Caco-2 (cell line): Measurements from ENCODE around the gene CYP2B6. TPM values are rescaled to one million over a fixed set of nuclear protein-coding genes. Genes with fewer than 3 reads are reported as not detected.
A peak's percentile ranks its signal among the peaks of the same experiment; 100 is the strongest.
"Not testable (repeated sequence)": the region's sequence is repeated elsewhere in the genome, so short reads cannot be mapped to it uniquely, and the experiment has no call there.

Source experiments
- BruUV-seq: library from RNA; stranded (reverse); fragments of 400-500 nt; replicated peaks from 2 replicates; lab custom pipeline; 2021; lab: Mats Ljungman, UMichigan
- CTCF ChIA-PET: fragments of 300-600 bp; sonication (Branson Sonifier 250); formaldehyde crosslinking; loops from one replicate; lab custom pipeline; 2022; ENCODE audit warnings: antibody characterized with exemption; lab: Charles Lee
- POLR2A ChIA-PET: fragments of 300-600 bp; sonication (Branson Sonifier 250); formaldehyde crosslinking; loops from one replicate; lab custom pipeline; 2022; ENCODE audit warnings: antibody characterized with exemption; lab: Charles Lee
- DNase-seq, 2 experiments: peaks; one replicate each; pipeline versions ENCODE4 v3.0.0 to v3.0.0-alpha.2; 2020 to 2022
- H3K27me3 ChIP-seq: replicated peaks from 2 replicates; pipeline ENCODE4 v1.6.0; 2011; ENCODE audit warnings: low read length; ENCODE audit not compliant: control insufficient read depth, insufficient read depth
- H3K36me3 ChIP-seq: 2 replicates; pipeline ENCODE4 v1.5.1; 2011; ENCODE audit warnings: low read length; ENCODE audit not compliant: control insufficient read depth, insufficient read depth
- H3K4me1 ChIP-seq: fragments of 250-450 bp; sonication (Bioruptor Pico); 2 replicates; pipeline ENCODE4 v1.5.1; 2020; ENCODE audit warnings: mild to moderate bottlenecking
- H3K4me3 ChIP-seq: 2 replicates; pipeline ENCODE4 v1.5.1; 2011; ENCODE audit warnings: low read depth, mild to moderate bottlenecking, control low read depth, low read length
- H3K9me3 ChIP-seq: fragments of 250-450 bp; sonication (Bioruptor Pico); 2 replicates; pipeline ENCODE4 v1.5.1; 2020; ENCODE audit warnings: mild to moderate bottlenecking, moderate library complexity
- H3K27ac Mint-ChIP-seq: one replicate; pipeline ENCODE4 v1.8.0; 2022; ENCODE audit warnings: mixed read lengths; ENCODE audit not compliant: unreplicated experiment
- H3K27me3 Mint-ChIP-seq: one replicate; pipeline ENCODE4 v1.8.0; 2022; ENCODE audit warnings: mixed read lengths; ENCODE audit not compliant: insufficient read depth, unreplicated experiment
- H3K36me3 Mint-ChIP-seq: one replicate; pipeline ENCODE4 v1.8.0; 2022; ENCODE audit warnings: mild to moderate bottlenecking, mixed read lengths; ENCODE audit not compliant: insufficient read depth, unreplicated experiment
- H3K4me1 Mint-ChIP-seq: one replicate; pipeline ENCODE4 v1.8.0; 2022; ENCODE audit warnings: low read depth, mixed read lengths; ENCODE audit not compliant: unreplicated experiment
- H3K4me3 Mint-ChIP-seq: one replicate; pipeline ENCODE4 v1.8.0; 2022; ENCODE audit warnings: mild to moderate bottlenecking, moderate library complexity, mixed read lengths; ENCODE audit not compliant: unreplicated experiment
- H3K9me3 Mint-ChIP-seq: one replicate; pipeline ENCODE4 v1.8.0; 2022; ENCODE audit warnings: mixed read lengths; ENCODE audit not compliant: unreplicated experiment
- intact Hi-C: fragments of 100-400 bp; cut with micrococcal nuclease; formaldehyde crosslinking; loops from one replicate; pipeline ENCODE4 v1.10.0; 2022; ENCODE audit not compliant: unreplicated experiment
- total RNA-seq: library from RNA; stranded (reverse); gene quantifications from 2 replicates; pipeline ENCODE4 v1.2.3, GENCODE V29; 2022
- TF ChIP-seq, protein P1 (sequence below), 2 experiments: fragments of 200-600 bp in 1 of 2; IDR thresholded peaks; 1 replicate in 1 of 2; 2 replicates in 1 of 2; pipeline versions ENCODE4 v1.5.1 to v1.8.0; 2011 to 2022; ENCODE audit warnings: antibody characterized with exemption in 1 of 2, control low read depth in 1 of 2, inconsistent platforms in 1 of 2, low read depth in 1 of 2, low read length in 1 of 2, mild to moderate bottlenecking in 1 of 2, moderate library complexity in 1 of 2; ENCODE audit not compliant: insufficient read depth in 1 of 2, severe bottlenecking in 1 of 2, unreplicated experiment in 1 of 2

The CYP2B6 gene
- total RNA-seq, 1 experiment from 2014 or later = 0.32 TPM

DNA sequence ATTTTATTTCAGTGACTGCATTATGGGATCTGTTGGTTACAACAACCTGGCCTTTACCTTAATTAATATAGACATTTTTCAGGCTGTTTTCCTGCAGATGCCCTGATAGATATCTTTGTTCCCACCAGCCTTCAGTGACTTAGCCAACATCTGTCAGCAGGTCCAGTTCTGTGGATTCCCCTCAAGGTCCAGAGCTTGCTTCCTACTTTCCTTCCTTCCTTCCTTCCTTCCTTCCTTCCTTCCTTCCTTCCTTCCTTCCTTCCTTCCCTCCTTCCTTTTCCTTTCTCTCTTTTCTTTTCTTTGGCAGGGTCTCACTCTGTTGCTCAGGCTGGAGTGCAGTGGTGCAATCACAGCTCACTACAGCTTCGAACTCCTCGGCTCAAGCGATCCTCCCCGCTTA, 14.4 kb upstream of the CYP2B6 start:
- no TSS peak for BruUV-seq
- ChIA-PET POLR2A (no interaction called here), CTCF (no interaction called here)
- TF ChIP-seq, protein P1, sequence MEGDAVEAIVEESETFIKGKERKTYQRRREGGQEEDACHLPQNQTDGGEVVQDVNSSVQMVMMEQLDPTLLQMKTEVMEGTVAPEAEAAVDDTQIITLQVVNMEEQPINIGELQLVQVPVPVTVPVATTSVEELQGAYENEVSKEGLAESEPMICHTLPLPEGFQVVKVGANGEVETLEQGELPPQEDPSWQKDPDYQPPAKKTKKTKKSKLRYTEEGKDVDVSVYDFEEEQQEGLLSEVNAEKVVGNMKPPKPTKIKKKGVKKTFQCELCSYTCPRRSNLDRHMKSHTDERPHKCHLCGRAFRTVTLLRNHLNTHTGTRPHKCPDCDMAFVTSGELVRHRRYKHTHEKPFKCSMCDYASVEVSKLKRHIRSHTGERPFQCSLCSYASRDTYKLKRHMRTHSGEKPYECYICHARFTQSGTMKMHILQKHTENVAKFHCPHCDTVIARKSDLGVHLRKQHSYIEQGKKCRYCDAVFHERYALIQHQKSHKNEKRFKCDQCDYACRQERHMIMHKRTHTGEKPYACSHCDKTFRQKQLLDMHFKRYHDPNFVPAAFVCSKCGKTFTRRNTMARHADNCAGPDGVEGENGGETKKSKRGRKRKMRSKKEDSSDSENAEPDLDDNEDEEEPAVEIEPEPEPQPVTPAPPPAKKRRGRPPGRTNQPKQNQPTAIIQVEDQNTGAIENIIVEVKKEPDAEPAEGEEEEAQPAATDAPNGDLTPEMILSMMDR (IDR thresholded peaks at IDR 0.05; ENCODE audit: insufficient read depth in 1 of 2, low read depth in 1 of 2, low read length in 1 of 2, severe bottlenecking in 1 of 2, unreplicated experiment in 1 of 2) = no peak
- no peak overlapping the region for H3K4me3 ChIP-seq
- peaks cover 14% of the 10 kb centered on the region for H3K4me1 ChIP-seq
- no peaks in the 10 kb centered on the region for H3K27me3 ChIP-seq
- intact Hi-C loops = no loop called here
- no peak overlapping the region for H3K27ac Mint-ChIP-seq
- no peaks in the 10 kb centered on the region for H3K36me3 ChIP-seq
- H3K9me3 ChIP-seq = peaks cover 5% of the 10 kb centered on the region
- H3K9me3 Mint-ChIP-seq = peaks cover 55% of the 10 kb centered on the region
- no peak for DNase-seq
- H3K4me1 Mint-ChIP-seq = peaks cover 23% of the 10 kb centered on the region
- H3K27me3 Mint-ChIP-seq = no peaks in the 10 kb centered on the region
- H3K4me3 Mint-ChIP-seq = no peak overlapping the region
- H3K36me3 Mint-ChIP-seq = no peaks in the 10 kb centered on the region

DNA sequence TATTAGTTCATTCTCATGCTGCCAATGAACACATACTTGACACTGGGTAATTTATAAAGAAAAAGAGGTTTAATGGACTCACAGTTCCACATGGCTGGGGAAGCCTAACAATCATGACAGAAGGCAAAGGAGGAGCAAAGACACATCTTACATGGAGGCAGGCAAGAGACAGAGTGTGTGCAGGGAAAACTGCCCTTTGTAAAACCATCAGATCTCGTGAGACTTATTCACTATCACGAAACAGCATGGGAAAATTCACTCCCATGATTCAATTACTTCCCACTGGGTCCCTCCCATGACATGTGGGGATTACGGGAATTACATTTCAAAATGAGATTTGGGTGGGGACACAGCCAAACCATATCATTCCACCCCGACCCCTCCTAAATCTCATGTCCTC, 11.3 kb upstream of the CYP2B6 start:
- peaks cover 14% of the 10 kb centered on the region for H3K4me1 ChIP-seq
- H3K27me3 ChIP-seq, intact Hi-C loops, BruUV-seq, H3K4me3 ChIP-seq, H3K4me3 Mint-ChIP-seq, CTCF ChIA-PET, H3K27me3 Mint-ChIP-seq, H3K36me3 ChIP-seq, H3K36me3 Mint-ChIP-seq, DNase-seq, H3K9me3 ChIP-seq: not testable (repeated sequence)
- peaks cover 23% of the 10 kb centered on the region for H3K4me1 Mint-ChIP-seq
- POLR2A ChIA-PET = interaction anchor here (0.6 kb wide), 1 partner anchor 62 kb away, joined by 7 read pairs; no protein-coding TSS in a partner anchor
- H3K27ac Mint-ChIP-seq = peak overlapping the region; percentile 6
- H3K9me3 Mint-ChIP-seq = peaks cover 47% of the 10 kb centered on the region

DNA sequence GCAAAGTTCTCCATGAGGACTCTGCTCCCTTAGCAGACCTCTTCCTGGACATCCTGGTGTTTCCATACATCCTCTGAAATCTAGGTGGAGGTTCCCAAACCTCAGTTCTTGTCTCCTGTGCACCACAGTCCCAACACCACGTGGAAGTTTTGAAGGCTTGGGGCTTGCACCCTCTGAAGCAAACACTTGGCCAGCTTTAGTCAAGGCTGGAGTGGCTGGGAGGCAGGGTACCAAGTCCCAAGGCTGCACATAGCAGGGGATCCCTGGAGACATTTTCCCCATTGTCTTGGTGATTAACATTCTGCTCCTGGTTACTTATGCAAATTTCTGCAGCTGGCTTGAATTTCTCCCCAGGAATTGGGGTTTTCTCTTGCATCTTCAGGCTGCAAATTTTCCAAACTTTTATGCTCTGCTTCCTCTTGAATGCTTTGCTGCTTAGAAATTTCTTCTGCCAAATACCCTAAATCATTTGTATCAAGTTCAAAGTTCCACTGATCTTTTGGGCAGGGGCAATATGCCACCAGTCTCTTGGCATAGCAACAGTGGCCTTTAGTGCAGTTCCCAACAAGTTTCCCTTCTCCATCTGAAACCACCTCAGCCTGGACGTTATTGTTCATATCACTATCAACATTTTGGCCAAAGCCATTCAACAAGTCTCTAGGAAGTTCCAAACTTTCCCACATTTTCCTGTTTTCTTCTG, 10.2 kb upstream of the CYP2B6 start:
- H3K27ac Mint-ChIP-seq, H3K4me3 Mint-ChIP-seq, POLR2A ChIA-PET, DNase-seq, H3K36me3 ChIP-seq, H3K4me3 ChIP-seq, H3K27me3 Mint-ChIP-seq, intact Hi-C loops, H3K27me3 ChIP-seq, H3K36me3 Mint-ChIP-seq, H3K9me3 ChIP-seq, BruUV-seq: not testable (repeated sequence)
- CTCF ChIA-PET = interaction anchor here (0.6 kb wide), 1 partner anchor 223 kb away, joined by 8 read pairs; no protein-coding TSS in a partner anchor
- Mint-ChIP-seq H3K4me1 (peaks cover 23% of the 10 kb centered on the region), H3K9me3 (peaks cover 40% of the 10 kb centered on the region)
- H3K4me1 ChIP-seq = peaks cover 14% of the 10 kb centered on the region

DNA sequence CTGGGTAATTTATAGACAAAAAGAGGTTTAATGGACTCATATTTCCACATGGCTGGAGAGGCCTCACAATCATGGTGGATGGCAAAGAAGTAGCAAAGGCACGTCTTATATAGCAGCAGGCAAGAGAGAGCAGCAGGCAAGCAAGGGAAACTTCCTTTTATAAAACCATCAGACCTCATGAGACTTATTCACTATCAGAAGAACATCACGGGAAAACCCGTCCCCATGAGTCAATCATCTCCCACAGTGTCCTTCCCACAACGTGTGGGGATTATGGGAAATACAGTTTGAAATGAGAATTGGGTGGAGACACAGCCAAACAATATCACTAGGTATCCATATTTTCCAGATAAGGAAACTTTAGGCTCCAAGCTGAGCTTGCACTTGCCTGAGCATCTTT, 9.5 kb upstream of the CYP2B6 start:
- Mint-ChIP-seq H3K4me3 (no peak overlapping the region), H3K9me3 (peaks cover 37% of the 10 kb centered on the region), H3K4me1 (peaks cover 23% of the 10 kb centered on the region), H3K36me3 (no peaks in the 10 kb centered on the region), H3K27ac (no peak overlapping the region), H3K27me3 (no peaks in the 10 kb centered on the region)
- no peak overlapping the region for H3K4me3 ChIP-seq
- H3K27me3 ChIP-seq = no peaks in the 10 kb centered on the region
- TF ChIP-seq, protein P1 (IDR thresholded peaks at IDR 0.05; ENCODE audit: insufficient read depth in 1 of 2, low read depth in 1 of 2, low read length in 1 of 2, severe bottlenecking in 1 of 2, unreplicated experiment in 1 of 2) = no peak
- BruUV-seq = no TSS peak
- CTCF ChIA-PET = no interaction called here
- intact Hi-C loops = no loop called here
- DNase-seq = no peak
- H3K36me3 ChIP-seq = no peaks in the 10 kb centered on the region
- H3K4me1 ChIP-seq = peaks cover 14% of the 10 kb centered on the region
- peaks cover 5% of the 10 kb centered on the region; the same call in 1 of the 2 replicates for H3K9me3 ChIP-seq
- POLR2A ChIA-PET = no interaction called here
